SW480 (cell line): ENCODE measurements around the gene MRTFA.
"Not testable (repeated sequence)": the region's sequence is repeated elsewhere in the genome, so short reads cannot be mapped to it uniquely, and the experiment has no call there.

Experiments used
- DNase-seq: peaks from one replicate; pipeline ENCODE4 v3.0.0-alpha.2; 2016; ENCODE audit warnings: low spot score

The MRTFA gene

GRCh38 chr22:40636380-40637182, at the start of gene MRTFA:
TSS of gene MRTFA (minus strand) at chr22:40636719.
- DNase-seq = peak; percentile 99

DNA sequence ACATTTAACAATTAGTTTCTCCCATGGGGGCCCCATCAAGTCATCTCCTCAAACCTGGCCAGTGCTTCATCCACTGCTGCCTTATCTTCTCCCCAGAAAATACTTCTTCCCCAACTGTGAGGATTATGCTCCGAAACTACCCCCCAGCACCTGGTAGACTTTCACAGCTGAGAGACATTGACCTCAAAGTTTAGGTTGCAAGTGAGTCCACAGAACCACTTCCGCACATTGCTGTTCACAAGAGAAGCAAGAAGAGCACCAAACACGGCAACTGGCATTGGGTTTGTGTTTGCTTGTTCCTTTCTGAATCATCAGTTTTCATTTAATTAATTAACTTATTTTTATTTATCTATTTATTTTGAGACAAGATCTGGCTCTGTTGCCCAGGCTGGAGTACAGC, 48.9 kb upstream of the MRTFA start:
- DNase-seq = no peak

GRCh38 chr22:40684728-40685127, 48.2 kb upstream of the MRTFA start:
- no peak for DNase-seq

GRCh38 chr22:40681451-40681850, 44.9 kb upstream of the MRTFA start:
- no peak for DNase-seq

- DNase-seq = no peak
Measured at GRCh38 chr22:40680819-40681183, 44.3 kb upstream of the MRTFA start.

DNA sequence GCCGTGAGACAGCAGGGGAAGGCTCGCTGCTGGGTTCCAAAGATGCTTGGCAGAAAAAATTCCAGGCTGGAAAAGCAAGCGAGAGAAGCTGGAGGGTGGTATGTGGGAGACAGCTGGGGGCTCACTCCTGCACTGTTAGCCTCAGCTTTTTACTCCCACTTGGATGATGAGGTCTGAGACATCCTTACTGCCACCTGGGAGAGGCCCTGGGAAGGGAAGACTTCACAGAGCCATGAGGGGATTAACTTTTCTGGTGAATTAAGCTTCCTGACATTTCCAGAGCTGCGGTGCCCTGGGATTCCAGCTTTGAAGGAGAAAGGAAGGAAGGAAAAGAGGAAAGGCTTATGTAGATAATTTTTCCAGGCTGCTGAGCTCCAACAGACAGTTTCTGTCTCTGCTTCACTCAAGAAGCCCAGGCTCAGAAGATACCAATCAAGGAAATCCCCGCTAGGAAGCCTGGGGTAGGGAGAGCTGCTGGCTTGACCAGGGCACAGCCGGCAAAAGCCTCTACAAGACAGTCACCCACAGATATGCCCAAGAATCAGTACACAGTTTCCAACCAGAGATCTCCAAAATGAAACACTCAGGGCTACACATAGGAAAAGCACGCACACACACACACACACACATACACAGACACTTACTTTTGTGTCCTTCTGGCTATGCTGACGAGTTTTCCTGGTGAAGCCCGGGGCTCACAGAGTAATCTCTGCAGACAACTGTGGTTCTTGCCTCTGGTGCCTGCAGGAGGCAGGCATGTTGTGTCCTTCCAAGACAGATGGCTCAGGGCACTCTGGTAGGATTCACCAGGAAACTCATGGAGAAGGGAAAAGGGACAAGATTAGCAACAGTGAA, 43.7 kb upstream of the MRTFA start:
- no peak for DNase-seq

GRCh38 chr22:40679249-40679963, 42.9 kb upstream of the MRTFA start, which contains the start of gene MCHR1:
TSS of gene MCHR1 (plus strand) at chr22:40679484. CDS start at chr22:40679653, 169 bp downstream.
- DNase-seq = no peak

- no peak for DNase-seq
Measured at GRCh38 chr22:40678493-40679248, 42.2 kb upstream of the MRTFA start.

- no peak for DNase-seq
Measured at GRCh38 chr22:40676644-40677043, 40.1 kb upstream of the MRTFA start.

GRCh38 chr22:40676166-40676565, 39.6 kb upstream of the MRTFA start:
- not testable (repeated sequence) for DNase-seq

- no peak for DNase-seq
Measured at GRCh38 chr22:40674274-40674673, 37.8 kb upstream of the MRTFA start.

DNA sequence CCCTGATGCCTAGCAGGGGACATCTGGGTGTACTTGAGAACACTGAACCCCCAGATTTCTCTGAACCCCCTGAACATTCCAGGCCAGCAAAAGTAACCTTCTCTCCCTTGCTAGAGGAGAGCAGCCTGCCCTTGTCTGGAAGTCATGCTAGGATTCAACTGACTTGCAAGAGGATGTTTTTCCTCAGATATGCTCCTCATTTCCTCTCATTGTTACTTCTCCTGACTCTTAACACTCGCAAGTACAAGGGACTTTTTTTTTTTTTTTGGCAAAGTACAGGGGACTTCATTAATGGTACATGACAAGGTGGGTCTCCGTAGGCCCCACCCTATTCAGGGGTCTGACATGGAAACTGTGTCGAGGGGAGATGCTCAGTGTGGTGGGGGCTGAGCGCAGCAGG, 36.5 kb upstream of the MRTFA start:
- no peak for DNase-seq

GRCh38 chr22:40671796-40672360, 35.4 kb upstream of the MRTFA start:
- no peak for DNase-seq

DNA sequence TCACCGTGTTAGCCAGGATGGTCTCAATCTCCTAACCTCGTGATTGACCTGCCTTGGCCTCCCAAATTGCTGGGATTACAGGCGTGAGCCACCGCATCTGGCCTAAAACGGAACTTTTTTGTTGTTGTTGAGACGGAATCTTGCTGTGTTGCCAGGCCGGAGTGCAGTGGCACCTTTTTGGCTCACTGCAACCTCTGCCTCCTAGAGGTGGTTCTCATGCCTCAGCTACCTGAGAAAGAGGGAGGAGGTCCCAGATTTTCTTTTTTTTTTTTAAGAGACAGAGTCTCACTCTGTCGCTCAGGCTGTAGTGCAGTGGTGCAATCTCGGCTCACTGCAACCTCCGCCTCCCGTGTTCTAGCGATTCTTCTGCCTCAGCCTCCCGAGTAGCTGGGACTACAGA, 34.9 kb upstream of the MRTFA start:
- DNase-seq = no peak

GRCh38 chr22:40670058-40670457, 33.5 kb upstream of the MRTFA start:
- no peak for DNase-seq

DNA sequence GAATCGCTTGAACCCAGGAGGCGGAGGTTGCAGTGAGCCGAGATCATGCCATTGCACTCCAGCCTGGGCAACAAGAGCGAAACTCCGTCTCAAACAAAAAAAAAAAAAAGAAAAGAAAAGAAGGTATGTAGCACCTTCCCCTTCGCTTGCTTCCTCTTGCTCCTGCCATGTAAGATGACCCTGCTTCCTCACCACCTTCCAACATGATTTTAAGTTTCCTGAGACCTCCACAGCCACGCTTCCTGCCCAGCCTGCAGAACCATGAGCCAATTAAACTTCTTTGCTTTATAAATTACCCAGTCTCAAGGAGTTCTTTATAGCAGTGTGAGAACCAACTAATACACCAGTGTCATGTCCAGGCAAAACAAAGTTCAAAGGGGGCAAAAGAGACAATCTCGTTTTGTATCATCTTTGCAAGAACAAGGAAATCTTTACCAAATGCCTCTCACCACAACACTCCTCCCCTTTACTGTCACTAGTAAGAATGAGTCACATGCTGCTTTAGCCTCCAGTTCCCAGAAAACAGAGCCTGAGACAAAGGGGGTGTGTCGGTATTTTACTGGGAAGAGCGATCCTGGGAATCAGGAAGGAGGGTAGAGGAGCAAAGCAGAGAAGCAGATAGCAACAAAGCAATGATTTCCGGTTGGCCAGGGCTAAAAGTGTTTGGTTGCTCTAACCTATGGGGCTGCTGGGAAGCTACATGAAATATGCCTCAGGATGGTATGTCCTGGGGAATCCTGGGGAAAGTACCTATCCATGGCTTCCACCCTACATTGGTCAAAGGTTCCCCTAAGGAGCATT, 32.3 kb upstream of the MRTFA start:
- peak; percentile 73 for DNase-seq

DNA sequence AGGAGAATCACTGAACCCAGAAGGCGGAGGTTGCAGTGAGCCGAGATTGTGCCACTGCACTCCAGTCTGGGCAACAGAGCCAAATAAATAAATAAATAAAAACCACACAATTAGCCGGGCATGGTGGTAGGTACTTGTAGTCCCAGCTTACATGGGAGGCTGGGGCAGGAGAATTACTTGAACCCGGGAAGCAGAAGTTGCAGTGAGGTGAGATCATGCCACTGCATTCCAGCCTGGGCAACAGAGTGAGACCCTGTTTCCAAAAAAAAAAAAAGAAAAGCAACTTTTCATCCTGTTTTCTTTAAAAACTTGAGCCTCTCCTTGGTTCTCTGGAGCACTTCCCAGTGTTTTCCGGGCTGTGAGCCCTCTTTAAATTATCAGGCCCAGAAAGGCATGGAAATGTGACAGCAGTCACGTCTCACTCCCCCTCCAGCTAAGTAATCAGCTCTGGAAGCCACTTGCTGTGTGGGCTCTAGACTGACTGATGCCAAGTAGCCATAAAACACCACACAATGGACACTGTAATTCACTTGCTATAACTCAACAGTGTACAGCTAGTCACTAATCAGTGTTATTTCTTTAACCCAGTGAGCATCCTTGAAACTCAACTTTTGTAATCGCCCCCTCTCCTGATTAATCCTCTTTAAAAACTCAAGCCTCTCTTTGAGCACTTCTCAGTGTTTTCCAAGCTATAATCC, 29.8 kb upstream of the MRTFA start:
- no peak for DNase-seq

- no peak for DNase-seq
Measured at GRCh38 chr22:40665312-40665711, 28.8 kb upstream of the MRTFA start.

DNA sequence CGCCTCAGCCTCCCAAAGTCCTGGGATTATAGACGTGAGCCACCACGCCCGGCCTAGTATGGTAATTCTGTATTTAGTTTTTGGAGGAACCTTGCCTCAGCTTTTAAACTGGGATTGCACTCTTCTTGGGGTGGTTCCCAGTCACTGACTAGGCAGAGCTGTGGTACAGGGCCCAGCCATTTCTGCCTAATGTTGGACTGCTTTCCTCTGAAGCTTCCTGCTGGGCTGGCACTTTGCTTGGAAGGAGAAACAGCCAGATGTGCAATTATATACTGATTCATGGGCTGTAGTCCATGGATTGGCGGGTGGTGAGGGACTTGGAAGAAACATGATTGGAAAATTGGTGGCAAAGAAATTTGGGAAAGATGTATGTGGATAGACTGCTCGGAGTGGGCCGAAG, 25.2 kb upstream of the MRTFA start:
- no peak for DNase-seq

- DNase-seq = no peak
Measured at GRCh38 chr22:40660730-40661129, 24.2 kb upstream of the MRTFA start.
